Activated CD4-positive, alpha-beta T cell treated with anti-CD3 and anti-CD28 coated beads, Interleukin-2, amount 10 ng/mL, durations not matched to agents 24 days and 14 days (primary cell): ENCODE data around the gene TMEM208. TPM values are rescaled to one million over a fixed set of nuclear protein-coding genes. Genes with fewer than 3 reads are reported as not detected.

Experiments
- DNase-seq: peaks from one replicate; pipeline ENCODE4 v3.0.0; 2022
- H3K27ac Mint-ChIP-seq: one replicate; pipeline ENCODE4 v1.8.0; 2022; ENCODE audit warnings: mild to moderate bottlenecking, mixed read lengths
- H3K27me3 Mint-ChIP-seq: one replicate; pipeline ENCODE4 v1.8.0; 2022; ENCODE audit warnings: mixed read lengths
- H3K36me3 Mint-ChIP-seq: one replicate; pipeline ENCODE4 v1.8.0; 2022; ENCODE audit warnings: low read depth, mild to moderate bottlenecking, mixed read lengths
- H3K4me1 Mint-ChIP-seq: one replicate; pipeline ENCODE4 v1.8.0; 2021; ENCODE audit warnings: mixed read lengths
- H3K4me3 Mint-ChIP-seq: one replicate; pipeline ENCODE4 v1.8.0; 2022; ENCODE audit warnings: mild to moderate bottlenecking, moderate library complexity, mixed read lengths
- H3K9me3 Mint-ChIP-seq: one replicate; pipeline ENCODE4 v1.8.0; 2021; ENCODE audit warnings: mixed read lengths
- intact Hi-C: fragments of 100-400 bp; cut with micrococcal nuclease; formaldehyde crosslinking; loops from one replicate; pipeline ENCODE4 v1.15.1; 2023
- total RNA-seq: library from RNA; stranded (reverse); gene quantifications from 2 replicates; pipeline ENCODE4 v1.2.3, GENCODE V29; 2022

TMEM208 gene
- total RNA-seq = 65.0 and 65.6 TPM in 2 replicates

DNA sequence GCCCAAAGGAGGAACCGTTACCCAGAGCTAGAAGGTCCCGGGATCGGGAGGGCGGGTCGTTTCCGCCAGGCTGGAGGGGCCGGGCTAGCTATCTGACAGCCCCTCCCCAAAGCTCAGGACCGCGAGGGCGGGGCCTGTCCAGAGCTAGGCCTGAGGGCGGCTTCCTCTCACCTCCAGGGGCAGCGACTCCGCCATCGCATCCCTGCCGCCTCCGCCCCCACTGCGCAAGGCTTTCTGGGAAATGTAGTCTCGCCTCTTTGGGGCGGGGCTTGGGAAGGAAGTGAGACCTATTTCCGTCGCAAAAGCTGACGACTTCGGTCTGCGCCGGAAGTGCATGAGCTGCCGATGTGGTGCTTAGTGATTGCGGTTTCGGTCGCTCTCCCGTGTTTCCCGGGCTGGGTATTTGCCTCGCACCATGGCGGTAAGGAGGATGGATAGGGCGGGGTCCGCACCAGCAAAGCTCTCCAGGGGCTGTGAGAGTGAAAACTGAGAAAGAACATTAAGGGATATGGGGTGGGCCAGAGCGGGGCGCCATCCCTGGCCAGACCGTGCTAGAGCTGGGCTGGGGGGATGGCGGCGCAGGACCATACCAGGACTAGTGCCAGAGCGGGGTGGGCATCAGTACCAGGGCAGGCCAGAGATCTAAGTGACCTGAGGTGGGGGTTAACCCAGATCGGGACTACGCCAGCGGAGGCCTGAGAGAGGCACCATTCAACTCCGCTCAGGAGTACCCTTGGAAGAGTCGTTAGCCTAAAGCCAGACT, at the start of gene TMEM208:
Gene TMEM208 (plus strand): TSS at position 327 of the 763 bp plus-strand sequence. CDS start 89 bp downstream, at position 416.
- Mint-ChIP-seq H3K9me3 (no peaks in the 10 kb centered on the region), H3K27ac (peak within 1 kb of the TSS; percentile 98), H3K27me3 (no peaks in the 10 kb centered on the region), H3K36me3 (peaks cover 47% of the 10 kb centered on the region), H3K4me1 (peaks cover 43% of the 10 kb centered on the region), H3K4me3 (peak within 1 kb of the TSS; percentile 98)
- intact Hi-C loops = loop anchor here (1.0 kb wide), 3 partner anchors 9 to 35 kb away; partner anchors contain the start of gene E2F4
- peak; percentile 100 for DNase-seq

DNA sequence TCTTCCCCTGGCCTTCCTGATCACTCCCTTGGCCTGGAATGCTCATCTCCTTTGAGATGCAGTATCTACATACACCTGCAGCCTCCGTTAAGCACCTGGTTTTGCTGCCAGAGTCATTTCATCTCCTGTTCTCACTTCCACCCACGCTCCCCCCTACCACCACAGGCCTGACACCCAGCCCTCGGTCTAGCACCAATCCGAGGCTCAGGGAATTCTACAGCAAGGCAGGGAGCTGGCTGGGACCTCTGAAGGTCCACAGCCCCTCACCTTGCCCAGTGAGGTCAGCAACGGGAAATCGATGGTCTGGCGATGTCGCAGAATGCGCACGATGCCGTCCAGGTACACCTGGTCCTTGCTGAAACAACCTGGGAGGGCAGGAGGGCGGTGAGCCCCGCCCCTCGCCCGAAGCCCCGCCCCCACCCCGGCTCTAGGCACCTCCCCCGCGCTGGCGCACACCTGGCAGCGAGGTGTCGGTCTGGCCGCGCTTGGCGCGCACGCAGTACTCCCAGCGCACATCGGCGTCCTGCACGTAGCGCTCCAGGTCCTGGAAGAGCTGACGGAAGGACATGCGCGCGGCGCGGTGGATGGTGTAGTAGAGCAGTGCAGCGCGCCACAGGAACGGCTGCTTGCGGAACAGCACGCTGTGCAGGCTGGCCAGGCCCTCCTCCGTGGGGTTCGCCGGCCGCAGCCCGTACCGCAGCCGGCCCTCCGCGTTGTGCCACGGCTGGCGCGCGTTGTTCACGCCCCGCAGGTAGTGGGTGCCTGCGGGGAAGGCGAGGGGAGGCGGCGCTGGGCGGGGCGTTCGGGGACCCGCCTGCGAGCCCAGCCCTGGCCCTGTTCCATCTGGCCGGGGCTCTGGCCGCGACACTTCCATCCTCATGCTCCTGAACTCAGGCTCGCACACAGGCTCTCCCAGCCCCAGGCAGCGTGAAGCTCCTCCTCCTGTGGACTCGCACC, 48.9 kb upstream of the TMEM208 start:
- H3K4me1 Mint-ChIP-seq = peaks cover 43% of the 10 kb centered on the region
- peaks cover 21% of the 10 kb centered on the region for H3K36me3 Mint-ChIP-seq
- peak; percentile 90 for DNase-seq
- peak overlapping the region; percentile 74 for H3K4me3 Mint-ChIP-seq
- no peaks in the 10 kb centered on the region for H3K27me3 Mint-ChIP-seq
- H3K9me3 Mint-ChIP-seq = no peaks in the 10 kb centered on the region
- no peak overlapping the region for H3K27ac Mint-ChIP-seq
- intact Hi-C loops = no loop called here

DNA sequence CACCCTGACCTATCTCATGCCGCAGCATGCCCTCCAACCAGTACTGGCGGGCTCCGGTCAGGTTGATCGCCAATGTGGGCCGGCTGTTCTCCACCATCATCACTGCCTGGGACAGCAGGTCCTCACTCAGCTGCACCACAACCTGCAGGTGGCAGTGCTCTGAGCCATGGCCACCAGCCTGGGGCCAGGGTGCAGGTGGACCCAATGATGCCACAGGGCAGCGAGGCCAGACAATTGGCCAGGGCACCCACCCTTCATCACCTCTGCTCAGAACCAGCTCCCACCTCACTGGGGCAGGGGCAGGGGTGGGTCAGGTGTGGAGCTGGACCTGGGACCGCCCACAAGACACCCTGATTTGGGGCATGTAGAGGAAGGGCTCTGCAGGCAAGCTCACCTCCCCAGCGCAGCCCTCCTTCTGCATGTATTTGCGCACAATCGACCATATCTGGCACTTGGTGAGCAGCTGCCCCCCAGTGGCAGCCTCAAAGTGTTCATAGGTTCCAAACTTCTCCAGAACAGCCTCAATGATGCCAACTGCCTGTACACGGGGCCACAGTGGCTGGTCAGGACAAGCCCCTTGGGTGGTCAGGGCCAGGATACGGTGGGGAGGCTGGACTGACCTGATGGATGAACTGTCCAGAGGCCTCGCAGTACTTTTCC, 47.4 kb upstream of the TMEM208 start:
- H3K4me3 Mint-ChIP-seq = peak overlapping the region; percentile 74
- peak; percentile 75 for DNase-seq
- H3K27ac Mint-ChIP-seq = no peak overlapping the region
- no peaks in the 10 kb centered on the region for H3K27me3 Mint-ChIP-seq
- H3K9me3 Mint-ChIP-seq = no peaks in the 10 kb centered on the region
- intact Hi-C loops = no loop called here
- H3K36me3 Mint-ChIP-seq = peaks cover 18% of the 10 kb centered on the region
- peaks cover 34% of the 10 kb centered on the region for H3K4me1 Mint-ChIP-seq

DNA sequence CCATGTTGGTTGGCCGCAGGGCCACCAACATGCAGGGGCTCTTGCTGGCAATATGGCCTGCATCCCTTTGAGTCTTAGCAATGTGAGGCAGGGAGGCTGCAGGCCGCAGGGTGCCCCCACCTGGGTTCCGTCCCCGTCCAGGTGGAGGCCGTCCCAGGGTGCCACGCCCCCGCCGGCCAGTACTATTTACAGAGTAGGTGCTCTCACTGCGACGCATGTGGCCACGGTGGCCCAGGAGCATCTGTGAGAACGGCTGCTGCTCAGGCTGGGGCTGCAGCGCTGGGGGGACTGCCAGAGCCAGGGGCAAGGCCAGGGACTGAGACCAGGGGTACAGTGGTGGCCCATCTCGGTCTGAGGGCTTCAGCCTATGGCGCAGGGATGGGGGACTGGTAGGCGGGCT, 46.8 kb upstream of the TMEM208 start:
- DNase-seq = no peak
- Mint-ChIP-seq H3K27me3 (peaks cover 2% of the 10 kb centered on the region), H3K9me3 (no peaks in the 10 kb centered on the region), H3K27ac (no peak overlapping the region), H3K36me3 (peaks cover 18% of the 10 kb centered on the region), H3K4me1 (peaks cover 35% of the 10 kb centered on the region), H3K4me3 (no peak overlapping the region)
- intact Hi-C loops = no loop called here

DNA sequence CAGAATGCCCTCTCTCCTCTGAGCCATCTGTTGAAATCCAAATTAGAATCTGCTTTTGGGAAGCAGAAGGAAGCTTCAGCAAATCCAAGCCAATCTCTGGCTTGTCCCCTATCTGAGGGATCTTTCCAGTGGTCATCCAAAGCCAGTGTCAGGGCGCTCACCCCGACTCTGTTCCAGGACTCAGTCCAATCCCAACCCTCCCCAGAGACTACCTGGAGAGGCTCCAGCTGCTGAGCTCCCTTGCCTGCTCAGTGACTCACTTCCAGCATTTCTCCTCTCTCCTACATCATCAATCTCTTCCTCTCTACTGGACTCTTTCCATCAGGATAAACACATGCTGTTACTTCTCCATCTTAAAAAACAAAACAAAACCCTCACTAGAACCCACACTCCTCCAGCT, 45.6 kb upstream of the TMEM208 start:
- Mint-ChIP-seq H3K27me3 (peaks cover 8% of the 10 kb centered on the region), H3K27ac (no peak overlapping the region), H3K36me3 (peaks cover 11% of the 10 kb centered on the region), H3K9me3 (no peaks in the 10 kb centered on the region), H3K4me3 (no peak overlapping the region), H3K4me1 (peaks cover 34% of the 10 kb centered on the region)
- intact Hi-C loops = no loop called here
- no peak for DNase-seq

DNA sequence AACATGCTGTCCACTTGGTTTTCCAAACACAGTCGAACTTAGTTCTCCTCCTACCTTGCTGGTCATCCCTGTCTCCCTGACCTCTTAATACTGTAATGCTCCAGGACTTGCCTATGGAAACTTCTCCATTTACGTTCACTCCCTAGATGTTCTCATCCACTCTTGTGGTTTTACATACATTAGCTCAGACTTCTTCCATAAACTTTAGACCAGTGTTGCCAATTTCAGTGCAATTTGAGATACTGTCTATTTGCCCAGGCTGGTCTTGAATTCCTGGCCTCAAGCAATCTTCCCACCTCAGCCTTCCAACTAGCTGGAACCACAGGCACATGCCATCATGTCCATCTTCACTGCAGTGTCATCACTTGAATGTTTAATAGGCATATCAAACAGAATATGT, 44.6 kb upstream of the TMEM208 start:
- Mint-ChIP-seq H3K4me1 (peaks cover 30% of the 10 kb centered on the region), H3K27me3 (peaks cover 8% of the 10 kb centered on the region), H3K36me3 (peaks cover 6% of the 10 kb centered on the region), H3K9me3 (no peaks in the 10 kb centered on the region), H3K4me3 (no peak overlapping the region), H3K27ac (no peak overlapping the region)
- DNase-seq = no peak
- intact Hi-C loops = loop anchor here (2.0 kb wide), 1 partner anchor 65 kb away; the partner anchor contains the start of gene FHOD1

DNA sequence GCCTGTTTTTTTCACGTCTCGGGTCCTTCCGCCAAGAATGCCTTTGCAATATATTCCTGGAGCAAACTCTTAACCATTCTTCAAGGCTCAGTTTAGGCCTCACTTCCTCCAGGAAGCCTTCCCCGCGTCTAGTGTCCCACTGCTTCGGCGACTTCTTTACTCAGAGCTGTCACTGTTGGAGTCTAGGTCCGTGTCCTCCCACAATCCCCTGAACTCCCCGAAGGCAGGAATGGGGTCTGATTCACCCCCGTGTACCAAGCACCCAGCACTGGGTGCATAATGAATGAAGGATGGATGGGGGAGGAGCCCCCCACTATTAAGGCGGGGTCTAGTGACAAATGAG, 43.7 kb upstream of the TMEM208 start:
- Mint-ChIP-seq H3K27ac (no peak overlapping the region), H3K9me3 (no peaks in the 10 kb centered on the region), H3K36me3 (peaks cover 3% of the 10 kb centered on the region), H3K4me1 (peaks cover 22% of the 10 kb centered on the region), H3K4me3 (no peak overlapping the region), H3K27me3 (peaks cover 8% of the 10 kb centered on the region)
- DNase-seq = no peak
- intact Hi-C loops = loop anchor here (1.0 to 2.0 kb wide), 5 partner anchors 9 to 64 kb away; partner anchors contain the start of genes E2F4, FHOD1 and NOL3

DNA sequence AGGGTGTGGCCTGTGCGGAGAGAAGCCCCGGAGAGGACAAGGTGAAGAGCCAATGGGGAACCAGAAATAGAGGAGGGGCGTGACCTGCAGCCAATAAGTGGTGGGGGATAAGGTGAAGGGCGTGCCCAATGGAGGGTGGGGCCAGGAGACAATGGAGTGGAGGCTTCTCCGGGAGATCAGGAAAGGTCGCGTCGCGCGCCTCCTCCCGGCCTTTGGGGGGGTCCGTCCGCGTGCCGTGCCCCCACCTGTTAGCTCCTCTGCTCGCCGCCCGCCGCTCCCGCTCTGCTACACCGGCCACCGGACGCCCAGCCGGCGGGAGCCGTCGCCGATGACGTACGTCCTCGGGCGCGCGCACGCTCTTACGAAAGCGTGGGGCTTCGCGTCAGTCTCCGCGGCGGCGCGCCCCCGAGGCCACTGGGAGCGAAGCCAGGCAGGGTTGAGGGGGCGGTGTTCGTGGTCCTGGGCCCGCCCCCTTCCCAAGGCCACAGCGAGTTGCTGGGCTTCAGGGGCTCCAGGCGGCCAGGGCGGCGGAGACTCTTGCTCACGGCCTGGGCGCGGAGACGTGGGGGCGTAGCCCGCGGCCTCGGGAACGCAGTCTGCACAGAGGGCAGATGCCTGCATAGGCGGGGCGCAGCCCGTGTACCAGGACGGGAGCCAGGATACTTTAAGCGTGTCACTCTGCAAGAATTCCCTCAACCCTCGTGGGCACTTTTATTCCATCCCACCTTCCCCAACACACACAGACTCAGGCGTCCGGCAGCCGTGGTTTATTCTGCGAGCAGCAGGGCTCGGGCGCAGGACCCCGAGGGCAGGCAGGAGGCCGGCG, 43.1 kb upstream of the TMEM208 start, which contains the start of gene MATCAP1:
Gene MATCAP1 (minus strand): TSS at position 337 of the 826 bp plus-strand sequence. CDS start 3,353 bp downstream, outside the sequence.
- peaks cover 3% of the 10 kb centered on the region for H3K36me3 Mint-ChIP-seq
- peaks cover 8% of the 10 kb centered on the region for H3K27me3 Mint-ChIP-seq
- DNase-seq = peak; percentile 98
- H3K9me3 Mint-ChIP-seq = no peaks in the 10 kb centered on the region
- intact Hi-C loops = loop anchor here (1.0 to 2.0 kb wide), 5 partner anchors 8 to 63 kb away; partner anchors contain the start of genes E2F4, FHOD1 and NOL3
- H3K27ac Mint-ChIP-seq = peak within 1 kb of the TSS; percentile 45
- peaks cover 18% of the 10 kb centered on the region for H3K4me1 Mint-ChIP-seq
- no peak within 1 kb of the TSS for H3K4me3 Mint-ChIP-seq

DNA sequence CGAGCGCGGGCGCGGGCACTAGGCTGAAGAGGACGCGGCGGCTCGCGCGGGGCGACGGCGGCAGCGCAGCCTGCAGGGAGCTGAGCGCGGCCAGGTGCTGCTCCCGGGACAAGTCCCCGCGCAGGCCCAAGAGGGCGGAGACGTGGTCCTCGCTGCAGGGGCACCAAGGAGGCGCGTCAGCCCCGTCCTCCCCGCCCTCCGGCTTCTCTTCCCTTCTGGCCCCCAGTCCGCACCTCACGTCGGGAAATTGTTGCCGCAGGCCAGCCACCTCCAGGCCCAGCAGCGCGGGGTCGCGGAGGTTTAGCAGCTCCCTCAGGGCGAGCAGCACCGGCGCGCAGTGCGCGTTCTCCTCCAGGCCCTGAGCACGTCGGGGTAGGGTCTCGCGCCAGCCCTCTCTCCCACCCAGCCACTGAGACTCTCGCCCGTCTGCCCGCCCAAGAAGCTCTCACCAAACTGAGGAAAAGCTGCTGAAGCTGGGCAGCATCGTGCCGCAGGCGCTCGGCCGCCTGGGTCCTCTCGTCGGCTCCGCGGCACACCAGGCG, 42.4 kb upstream of the TMEM208 start:
- Mint-ChIP-seq H3K27me3 (peaks cover 8% of the 10 kb centered on the region), H3K9me3 (no peaks in the 10 kb centered on the region), H3K27ac (peak overlapping the region; percentile 45), H3K4me1 (peaks cover 12% of the 10 kb centered on the region), H3K4me3 (no peak overlapping the region), H3K36me3 (peaks cover 2% of the 10 kb centered on the region)
- DNase-seq = no peak
- intact Hi-C loops = no loop called here

DNA sequence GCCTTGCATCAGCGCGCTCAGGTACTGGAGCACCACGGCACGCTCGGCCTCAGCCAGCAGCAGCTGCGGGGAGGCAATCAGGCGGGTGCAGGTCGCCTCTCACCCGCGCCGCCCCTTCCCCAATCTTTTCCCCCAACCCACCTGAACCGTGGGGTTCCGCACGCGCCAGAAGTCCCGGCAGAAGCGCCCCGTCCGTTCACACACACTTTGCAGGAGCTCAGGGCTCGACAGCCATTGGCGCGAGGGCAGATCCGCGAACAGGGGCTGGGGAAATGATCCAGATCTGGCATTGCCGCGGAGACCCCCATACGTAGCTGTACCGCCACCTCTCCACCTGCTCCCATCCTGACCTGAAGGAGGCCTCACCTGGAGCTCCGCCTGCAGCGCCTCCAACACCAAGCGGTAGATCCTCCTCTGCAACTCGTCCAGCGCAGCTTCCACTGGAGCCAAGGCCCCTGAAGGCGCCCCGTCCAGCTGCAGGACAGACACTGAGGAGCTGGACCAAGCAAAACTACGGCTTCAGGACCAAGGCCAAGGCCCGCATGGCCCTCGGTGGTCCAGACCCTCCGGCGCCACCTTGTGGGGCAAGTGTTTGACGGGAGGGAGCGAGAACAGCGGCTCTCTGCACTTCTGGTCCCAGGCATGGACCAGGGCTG, 41.8 kb upstream of the TMEM208 start:
- Mint-ChIP-seq H3K9me3 (no peaks in the 10 kb centered on the region), H3K27me3 (peaks cover 8% of the 10 kb centered on the region), H3K27ac (peak overlapping the region; percentile 75), H3K36me3 (no peaks in the 10 kb centered on the region), H3K4me1 (peaks cover 8% of the 10 kb centered on the region), H3K4me3 (no peak overlapping the region)
- intact Hi-C loops = loop anchor here (1.0 kb wide), 3 partner anchors 167 to 231 kb away; no protein-coding TSS in a partner anchor
- DNase-seq = peak; percentile 96

DNA sequence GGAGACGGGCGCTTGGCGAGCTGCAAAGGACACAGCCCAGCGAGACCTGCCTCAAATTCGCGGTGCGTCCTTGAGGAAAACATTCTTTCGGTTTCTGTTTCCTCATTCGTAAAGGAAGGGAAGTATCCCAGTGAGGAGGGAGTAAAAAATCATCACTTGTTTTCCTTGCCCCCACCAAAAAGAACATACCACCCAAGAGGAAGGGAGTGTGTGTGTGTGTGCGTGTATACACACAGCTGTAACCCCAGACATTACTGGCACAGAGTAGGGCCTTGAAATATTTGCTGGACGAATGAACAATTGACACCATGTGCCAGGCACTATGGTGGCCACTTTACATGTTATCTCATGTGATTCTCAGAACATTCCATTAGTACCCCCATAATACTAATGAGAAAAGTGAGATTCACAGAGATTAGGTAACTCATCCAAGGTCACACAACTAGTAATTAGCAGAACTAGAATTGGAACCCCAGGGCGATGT, 41.2 kb upstream of the TMEM208 start:
- intact Hi-C loops = loop anchor here (1.0 kb wide), 3 partner anchors 167 to 231 kb away; no protein-coding TSS in a partner anchor

DNA sequence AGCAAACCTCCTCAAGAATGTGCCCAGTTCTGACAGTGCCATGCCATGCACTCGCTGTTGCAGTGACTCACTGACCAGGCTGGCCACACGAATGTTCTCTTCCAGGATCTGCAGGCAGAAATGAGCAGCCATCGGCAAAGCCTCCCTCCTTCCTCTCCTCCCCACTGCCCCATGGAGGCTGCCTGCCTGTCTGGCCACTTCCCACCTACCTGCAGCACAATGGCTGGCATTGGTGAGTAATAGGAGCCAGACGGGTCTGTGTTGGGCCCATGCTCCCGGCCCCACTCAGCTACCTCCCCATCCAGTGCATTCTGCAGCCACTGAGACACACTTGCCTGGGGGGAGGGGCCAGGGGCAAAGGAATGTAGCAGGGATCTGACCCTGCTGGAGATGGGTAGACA, 40.4 kb upstream of the TMEM208 start:
- Mint-ChIP-seq H3K36me3 (peaks cover 2% of the 10 kb centered on the region), H3K27ac (no peak overlapping the region), H3K4me3 (no peak overlapping the region), H3K27me3 (peaks cover 8% of the 10 kb centered on the region), H3K4me1 (peaks cover 12% of the 10 kb centered on the region), H3K9me3 (no peaks in the 10 kb centered on the region)
- no peak for DNase-seq
- intact Hi-C loops = no loop called here

More for the DNA sequence above, 41.2 kb upstream of the TMEM208 start:
- no peak for DNase-seq
- Mint-ChIP-seq H3K4me3 (no peak overlapping the region), H3K36me3 (no peaks in the 10 kb centered on the region), H3K27ac (peak overlapping the region; percentile 75), H3K27me3 (peaks cover 8% of the 10 kb centered on the region), H3K9me3 (no peaks in the 10 kb centered on the region), H3K4me1 (peaks cover 8% of the 10 kb centered on the region)
